Fibroblast of mammary gland (primary cell): ENCODE results near the gene ZNF429.

ENCODE experiments used
- DNase-seq: peaks from one replicate; pipeline ENCODE4 v3.0.0-alpha.2; 2010; ENCODE audit warnings: low read depth
- H3K4me3 ChIP-seq: 2 replicates; pipeline ENCODE4 v1.5.1; 2011; ENCODE audit warnings: low read depth, mild to moderate bottlenecking, low read length, moderate library complexity; ENCODE audit not compliant: control insufficient read depth
- TF ChIP-seq, protein P1 (sequence below): conservative IDR thresholded peaks from 2 replicates; pipeline ENCODE4 v1.5.1; 2011; ENCODE audit warnings: low read depth, low read length, inconsistent platforms; ENCODE audit not compliant: control insufficient read depth, insufficient read depth

ZNF429 gene

GRCh38 chr19:21581646-21582240 is 76.3 kb downstream of the ZNF429 start:
- H3K4me3 ChIP-seq: no peak overlapping the region
- DNase-seq: no peak
- TF ChIP-seq, protein P1, sequence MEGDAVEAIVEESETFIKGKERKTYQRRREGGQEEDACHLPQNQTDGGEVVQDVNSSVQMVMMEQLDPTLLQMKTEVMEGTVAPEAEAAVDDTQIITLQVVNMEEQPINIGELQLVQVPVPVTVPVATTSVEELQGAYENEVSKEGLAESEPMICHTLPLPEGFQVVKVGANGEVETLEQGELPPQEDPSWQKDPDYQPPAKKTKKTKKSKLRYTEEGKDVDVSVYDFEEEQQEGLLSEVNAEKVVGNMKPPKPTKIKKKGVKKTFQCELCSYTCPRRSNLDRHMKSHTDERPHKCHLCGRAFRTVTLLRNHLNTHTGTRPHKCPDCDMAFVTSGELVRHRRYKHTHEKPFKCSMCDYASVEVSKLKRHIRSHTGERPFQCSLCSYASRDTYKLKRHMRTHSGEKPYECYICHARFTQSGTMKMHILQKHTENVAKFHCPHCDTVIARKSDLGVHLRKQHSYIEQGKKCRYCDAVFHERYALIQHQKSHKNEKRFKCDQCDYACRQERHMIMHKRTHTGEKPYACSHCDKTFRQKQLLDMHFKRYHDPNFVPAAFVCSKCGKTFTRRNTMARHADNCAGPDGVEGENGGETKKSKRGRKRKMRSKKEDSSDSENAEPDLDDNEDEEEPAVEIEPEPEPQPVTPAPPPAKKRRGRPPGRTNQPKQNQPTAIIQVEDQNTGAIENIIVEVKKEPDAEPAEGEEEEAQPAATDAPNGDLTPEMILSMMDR: no peak

GRCh38 chr19:21584537-21584936 is 79.1 kb downstream of the ZNF429 start:
- TF ChIP-seq, protein P1: no peak
- no peak overlapping the region for H3K4me3 ChIP-seq
- no peak for DNase-seq

GRCh38 chr19:21585281-21585890 is 80.0 kb downstream of the ZNF429 start:
- no peak overlapping the region for H3K4me3 ChIP-seq
- TF ChIP-seq, protein P1: no peak
- DNase-seq: no peak

DNA sequence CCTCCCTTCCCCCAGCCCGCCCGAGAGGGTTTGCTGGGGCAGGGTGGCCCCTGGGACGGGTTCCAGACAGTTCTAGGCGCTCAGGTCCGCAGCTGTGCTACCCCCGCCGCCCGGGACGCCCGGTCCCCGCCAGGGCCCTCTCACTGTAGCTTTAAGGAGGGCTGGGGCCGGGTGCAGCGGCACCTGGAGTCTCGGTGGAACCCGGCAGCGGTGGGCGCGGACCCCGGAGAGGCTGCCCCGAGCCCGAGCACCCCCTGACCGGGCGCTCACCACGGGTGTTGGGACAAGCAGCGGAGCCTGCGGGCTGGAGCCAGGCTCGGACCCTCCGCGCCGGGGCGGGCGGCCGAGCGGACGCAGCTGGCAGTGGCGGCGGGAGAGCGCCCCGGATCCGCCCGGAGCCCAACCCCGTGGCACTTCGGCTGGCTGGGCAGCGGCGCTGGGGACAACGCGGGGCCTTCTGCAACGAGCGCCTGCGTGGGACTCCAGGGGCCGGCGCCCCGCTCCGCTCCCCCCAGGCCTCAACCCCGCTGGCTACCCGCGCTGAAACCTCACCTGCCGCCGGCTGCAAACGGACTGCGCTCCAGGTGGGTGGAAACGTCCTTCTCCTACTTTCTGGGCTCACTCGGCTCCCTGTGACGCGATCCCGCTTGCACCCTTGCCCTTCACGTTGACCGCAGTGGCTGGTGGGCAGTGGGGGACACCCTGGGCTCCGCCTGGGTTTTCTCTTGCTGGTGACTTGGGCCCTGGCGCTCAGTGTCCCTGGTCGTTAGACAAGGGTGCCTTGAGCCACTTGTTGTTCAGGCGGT is 81.1 kb downstream of the ZNF429 start:
- TF ChIP-seq, protein P1: no peak
- no peak for DNase-seq
- no peak overlapping the region for H3K4me3 ChIP-seq

DNA sequence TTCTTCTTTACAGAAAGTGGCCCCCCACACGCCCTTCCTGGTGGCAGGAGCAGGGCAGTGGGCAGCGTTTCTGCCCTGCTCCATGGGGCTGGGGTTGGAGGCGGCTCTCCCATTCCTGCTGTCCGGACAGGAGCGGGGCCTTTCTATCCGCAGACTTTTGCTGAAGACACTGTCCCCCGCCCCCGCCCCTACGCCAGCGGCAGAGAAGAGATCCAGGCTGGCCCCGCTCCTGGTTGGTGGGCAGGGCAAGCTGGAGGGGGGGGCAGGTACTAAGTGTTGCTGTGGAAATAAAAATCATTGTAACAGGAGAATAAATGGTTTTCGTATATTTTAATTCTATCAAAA is 81.7 kb downstream of the ZNF429 start:
- DNase-seq: no peak
- TF ChIP-seq, protein P1: no peak
- no peak overlapping the region for H3K4me3 ChIP-seq

- TF ChIP-seq, protein P1: no peak
- no peak overlapping the region for H3K4me3 ChIP-seq
- no peak for DNase-seq
Observed at GRCh38 chr19:21587549-21587948, 82.1 kb downstream of the ZNF429 start.
